ENCODE data around the gene CCDC122.

DNA sequence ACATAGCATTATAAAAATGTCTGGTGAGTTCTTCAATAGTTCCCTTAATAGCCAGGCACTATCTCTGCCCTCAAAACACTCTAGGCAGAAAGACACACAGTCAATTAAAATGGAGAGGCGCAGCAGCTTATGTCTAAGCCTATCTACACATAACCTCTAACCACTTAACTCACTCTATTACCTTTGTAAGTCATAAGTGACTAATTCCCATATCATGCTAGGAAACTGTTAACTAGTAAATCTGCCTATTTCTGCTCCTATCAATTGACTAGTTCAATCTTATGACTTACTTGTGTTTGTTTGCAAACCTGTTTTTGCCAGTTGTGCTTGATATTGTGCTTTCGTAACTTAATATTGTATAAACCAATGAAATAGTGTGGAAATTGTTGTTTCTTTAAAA, 3.2 kb downstream of the CCDC122 start:
- no peak for TF ChIP-seq CTCF (IDR thresholded peaks at IDR 0.05)
- TF ChIP-seq POLR2A (IDR thresholded peaks at IDR 0.05), result no peak

Data from body of pancreas (tissue), 4 donors.